Ishikawa (cell line): ENCODE measurements around the gene HERC2.

Source experiments
- CEBPB ChIP-seq: IDR thresholded peaks from 2 replicates; pipeline ENCODE4 v1.6.1; 2012
- CREB1 ChIP-seq: IDR thresholded peaks from 2 replicates; pipeline ENCODE4 v1.6.1; 2012; ENCODE audit warnings: low read depth
- EGR1 ChIP-seq: IDR thresholded peaks from 2 replicates; pipeline ENCODE4 v1.6.1; 2012
- NFIC ChIP-seq: IDR thresholded peaks from 2 replicates; pipeline ENCODE4 v1.6.1; 2012
- RAD21 ChIP-seq: IDR thresholded peaks from 2 replicates; pipeline ENCODE4 v1.6.1; 2012; ENCODE audit warnings: low read depth
- TAF1 ChIP-seq: IDR thresholded peaks from 2 replicates; pipeline ENCODE4 v1.6.1; 2012; ENCODE audit warnings: low read depth, mild to moderate bottlenecking
- TCF12 ChIP-seq: IDR thresholded peaks from 2 replicates; pipeline ENCODE4 v1.6.1; 2012; ENCODE audit warnings: low read depth
- TEAD4 ChIP-seq: IDR thresholded peaks from 2 replicates; pipeline ENCODE4 v1.6.1; 2012
- USF1 ChIP-seq: IDR thresholded peaks from 2 replicates; pipeline ENCODE4 v1.6.1; 2012
- YY1 ChIP-seq: IDR thresholded peaks from 2 replicates; pipeline ENCODE4 v1.6.1; 2012; ENCODE audit warnings: low read depth
- ZBTB7A ChIP-seq: IDR thresholded peaks from 2 replicates; pipeline ENCODE4 v1.6.1; 2012; ENCODE audit warnings: low read depth
- TF ChIP-seq, protein P1 (sequence below): IDR thresholded peaks from 2 replicates; pipeline ENCODE4 v1.6.1; 2012; ENCODE audit warnings: low read depth, mild to moderate bottlenecking
- TF ChIP-seq, protein P2 (sequence below): IDR thresholded peaks from 2 replicates; pipeline ENCODE4 v1.6.1; 2012

DNA sequence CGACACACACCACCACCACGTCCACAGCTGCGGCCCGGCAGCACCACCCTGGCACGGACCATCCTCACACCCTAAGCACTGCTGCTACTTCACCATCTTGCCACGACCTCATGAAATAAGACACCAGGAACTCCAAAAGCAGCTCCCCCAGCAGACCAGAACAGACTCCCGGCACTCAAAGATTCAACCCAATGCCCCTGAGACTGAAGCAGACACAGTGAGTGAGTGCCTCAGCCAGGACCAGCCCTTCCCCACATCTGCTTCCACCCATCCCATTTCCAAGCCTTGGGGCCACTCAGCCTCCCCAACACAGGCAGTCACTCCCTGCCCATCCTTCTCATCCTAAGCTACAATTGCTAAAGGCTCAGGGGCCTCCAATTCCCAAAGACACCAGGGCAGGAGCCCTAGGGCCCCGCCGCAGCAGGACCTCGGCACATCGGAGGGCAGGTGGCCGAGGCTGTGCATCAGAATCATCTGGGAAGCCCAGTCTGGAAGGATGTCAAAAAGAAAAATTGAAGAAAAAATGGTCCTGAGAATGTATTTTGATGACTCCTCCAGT, 204.5 kb downstream of the HERC2 start:
- no peak for TF ChIP-seq YY1
- TF ChIP-seq TAF1, result no peak
- TF ChIP-seq, protein P1, sequence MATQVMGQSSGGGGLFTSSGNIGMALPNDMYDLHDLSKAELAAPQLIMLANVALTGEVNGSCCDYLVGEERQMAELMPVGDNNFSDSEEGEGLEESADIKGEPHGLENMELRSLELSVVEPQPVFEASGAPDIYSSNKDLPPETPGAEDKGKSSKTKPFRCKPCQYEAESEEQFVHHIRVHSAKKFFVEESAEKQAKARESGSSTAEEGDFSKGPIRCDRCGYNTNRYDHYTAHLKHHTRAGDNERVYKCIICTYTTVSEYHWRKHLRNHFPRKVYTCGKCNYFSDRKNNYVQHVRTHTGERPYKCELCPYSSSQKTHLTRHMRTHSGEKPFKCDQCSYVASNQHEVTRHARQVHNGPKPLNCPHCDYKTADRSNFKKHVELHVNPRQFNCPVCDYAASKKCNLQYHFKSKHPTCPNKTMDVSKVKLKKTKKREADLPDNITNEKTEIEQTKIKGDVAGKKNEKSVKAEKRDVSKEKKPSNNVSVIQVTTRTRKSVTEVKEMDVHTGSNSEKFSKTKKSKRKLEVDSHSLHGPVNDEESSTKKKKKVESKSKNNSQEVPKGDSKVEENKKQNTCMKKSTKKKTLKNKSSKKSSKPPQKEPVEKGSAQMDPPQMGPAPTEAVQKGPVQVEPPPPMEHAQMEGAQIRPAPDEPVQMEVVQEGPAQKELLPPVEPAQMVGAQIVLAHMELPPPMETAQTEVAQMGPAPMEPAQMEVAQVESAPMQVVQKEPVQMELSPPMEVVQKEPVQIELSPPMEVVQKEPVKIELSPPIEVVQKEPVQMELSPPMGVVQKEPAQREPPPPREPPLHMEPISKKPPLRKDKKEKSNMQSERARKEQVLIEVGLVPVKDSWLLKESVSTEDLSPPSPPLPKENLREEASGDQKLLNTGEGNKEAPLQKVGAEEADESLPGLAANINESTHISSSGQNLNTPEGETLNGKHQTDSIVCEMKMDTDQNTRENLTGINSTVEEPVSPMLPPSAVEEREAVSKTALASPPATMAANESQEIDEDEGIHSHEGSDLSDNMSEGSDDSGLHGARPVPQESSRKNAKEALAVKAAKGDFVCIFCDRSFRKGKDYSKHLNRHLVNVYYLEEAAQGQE, result no peak
- TF ChIP-seq TCF12, result no peak
- no peak for TF ChIP-seq TEAD4
- no peak for TF ChIP-seq RAD21
- no peak for TF ChIP-seq ZBTB7A
- TF ChIP-seq USF1, result no peak
- TF ChIP-seq, protein P2, sequence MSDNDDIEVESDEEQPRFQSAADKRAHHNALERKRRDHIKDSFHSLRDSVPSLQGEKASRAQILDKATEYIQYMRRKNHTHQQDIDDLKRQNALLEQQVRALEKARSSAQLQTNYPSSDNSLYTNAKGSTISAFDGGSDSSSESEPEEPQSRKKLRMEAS, result no peak
- TF ChIP-seq CREB1, result no peak
- no peak for TF ChIP-seq EGR1
- no peak for TF ChIP-seq NFIC
- no peak for TF ChIP-seq CEBPB
